Measurements from ENCODE around the gene L2HGDH. TPM values are rescaled to one million over a fixed set of nuclear protein-coding genes. Genes with fewer than 3 reads are reported as not detected.

The L2HGDH gene
- total RNA-seq, 4 donors from 2014 or later: 8.9 to 18.2 (median 11.6) TPM

GRCh38 chr14:50344116-50344775 lies 32.2 kb upstream of the L2HGDH start:
- no peak for DNase-seq (ENCODE audit: low spot score in 2 of 2)
- 67 to 76% methylated on average over 7 of the region's 7 CpGs for WGBS, 2 donors
- intact Hi-C loops (cut with DNase I; ENCODE audit: low total_unique reads): loop anchor here (10.0 kb wide), 1 partner anchor 181 kb away; no protein-coding TSS in a partner anchor
- H3K4me3 ChIP-seq (ENCODE audit: low read depth, poor library complexity, severe bottlenecking): no peak overlapping the region
- no peak for TF ChIP-seq CTCF (IDR thresholded peaks at IDR 0.05)
- no peak for TF ChIP-seq POLR2A (IDR thresholded peaks at IDR 0.05)

GRCh38 chr14:50343434-50343833 lies 31.4 kb upstream of the L2HGDH start:
- no peak for DNase-seq (ENCODE audit: low spot score in 2 of 2)
- intact Hi-C loops (cut with DNase I; ENCODE audit: low total_unique reads): loop anchor here (10.0 kb wide), 1 partner anchor 181 kb away; no protein-coding TSS in a partner anchor
- H3K4me3 ChIP-seq (ENCODE audit: low read depth, poor library complexity, severe bottlenecking): no peak overlapping the region
- 49 to 51% methylated on average over 1 of the region's 1 CpG for WGBS, 2 donors
- TF ChIP-seq POLR2A (IDR thresholded peaks at IDR 0.05) (no peak), CTCF (IDR thresholded peaks at IDR 0.05) (no peak)

- DNase-seq (ENCODE audit: low spot score in 2 of 2): peak; percentile 78 to 89
- TF ChIP-seq CTCF (IDR thresholded peaks at IDR 0.05): no peak
- TF ChIP-seq POLR2A (IDR thresholded peaks at IDR 0.05): no peak
- no peak overlapping the region for H3K4me3 ChIP-seq (ENCODE audit: low read depth, poor library complexity, severe bottlenecking)
- WGBS, 2 donors: 5 to 7% methylated on average over 8 of the region's 8 CpGs
- intact Hi-C loops (cut with DNase I; ENCODE audit: low total_unique reads): loop anchor here (10.0 kb wide), 1 partner anchor 182 kb away; no protein-coding TSS in a partner anchor
Observed at GRCh38 chr14:50342221-50343078, 30.4 kb upstream of the L2HGDH start.

- intact Hi-C loops (cut with DNase I; ENCODE audit: low total_unique reads): loop anchor here (10.0 kb wide), 1 partner anchor 184 kb away; no protein-coding TSS in a partner anchor
- TF ChIP-seq CTCF (IDR thresholded peaks at IDR 0.05) (no peak), POLR2A (IDR thresholded peaks at IDR 0.05) (no peak)
- 90 to 92% methylated on average over 9 of the region's 9 CpGs for WGBS, 2 donors
- H3K4me3 ChIP-seq (ENCODE audit: low read depth, poor library complexity, severe bottlenecking): no peak overlapping the region
- DNase-seq (ENCODE audit: low spot score in 2 of 2): no peak
Observed at GRCh38 chr14:50340963-50341362, 28.9 kb upstream of the L2HGDH start.

- H3K4me3 ChIP-seq (ENCODE audit: low read depth, poor library complexity, severe bottlenecking): no peak overlapping the region
- DNase-seq (ENCODE audit: low spot score in 2 of 2): no peak
- intact Hi-C loops (cut with DNase I; ENCODE audit: low total_unique reads): loop anchor here (10.0 kb wide), 1 partner anchor 185 kb away; no protein-coding TSS in a partner anchor
- TF ChIP-seq CTCF (IDR thresholded peaks at IDR 0.05) (no peak), POLR2A (IDR thresholded peaks at IDR 0.05) (no peak)
- 96 to 97% methylated on average over 5 of the region's 5 CpGs for WGBS, 2 donors
Observed at GRCh38 chr14:50340045-50340444, 28.0 kb upstream of the L2HGDH start.
